Measurements from ENCODE around the gene RACGAP1. TPM values are rescaled to one million over a fixed set of nuclear protein-coding genes. Genes with fewer than 3 reads are reported as not detected.

Gene RACGAP1
- total RNA-seq, result 68.1 and 71.2 TPM in 2 replicates

DNA sequence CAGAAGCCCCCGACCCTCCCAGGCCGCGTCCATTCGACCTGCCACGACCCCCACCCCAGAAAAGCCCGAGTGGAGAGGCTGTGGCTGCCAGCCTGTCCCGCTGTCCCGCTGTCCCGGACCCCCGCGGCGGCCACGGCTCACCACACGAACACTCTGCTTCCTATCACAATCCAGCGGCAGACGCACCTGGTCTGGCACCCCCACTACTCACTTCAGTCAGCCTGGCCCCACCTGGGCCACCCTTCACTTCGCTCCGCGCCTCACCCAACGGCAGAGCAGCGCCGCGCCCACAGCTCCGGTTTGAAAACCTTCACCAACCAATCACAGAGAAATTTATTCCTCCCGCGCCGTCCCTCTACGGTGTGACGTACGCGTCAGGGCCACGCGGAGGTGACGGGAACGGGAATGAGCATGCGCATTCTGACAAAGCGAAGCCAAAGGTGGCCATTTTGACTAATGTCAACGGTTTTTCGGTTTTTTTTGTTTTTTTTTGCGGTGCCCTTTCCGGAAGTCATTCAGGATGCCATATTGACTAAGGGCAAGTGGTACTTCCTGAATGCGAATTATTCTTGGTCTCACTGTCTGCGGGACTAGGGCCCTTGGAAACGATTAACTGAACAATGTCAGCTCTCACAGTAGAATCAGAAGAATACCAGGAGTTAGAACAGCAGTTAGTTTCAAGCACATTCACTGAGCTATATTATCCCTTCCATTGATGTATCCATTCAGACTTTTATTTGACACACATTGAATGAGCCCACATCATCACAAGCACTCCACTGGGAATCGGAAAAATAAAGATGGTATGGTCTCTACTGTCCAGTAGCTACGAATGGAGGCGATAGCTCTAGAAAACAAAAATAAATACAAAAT lies at the start of gene RACGAP1:
RACGAP1 (minus strand) TSS at position 308 of the 873 bp plus-strand sequence. CDS start 8,779 bp downstream, outside the sequence.
- intact Hi-C loops (cut with micrococcal nuclease), result loop anchor here (1.0 to 10.0 kb wide), 10 partner anchors 14 to 461 kb away; partner anchors contain the start of genes BCDIN3D, CERS5, COX14 and LARP4
- peak within 1 kb of the TSS; percentile 99 for H3K27ac Mint-ChIP-seq
- peak; percentile 98 for DNase-seq (ENCODE audit: low spot score)
- H3K4me1 Mint-ChIP-seq (ENCODE audit: low read depth), result peaks cover 46% of the 10 kb centered on the region
- H3K36me3 Mint-ChIP-seq (ENCODE audit: low read depth), result peaks cover 20% of the 10 kb centered on the region
- H3K4me3 Mint-ChIP-seq, result peak within 1 kb of the TSS; percentile 98
- H3K27me3 Mint-ChIP-seq (ENCODE audit: insufficient read depth), result peaks cover 3% of the 10 kb centered on the region
- H3K9me3 Mint-ChIP-seq, result peaks cover 2% of the 10 kb centered on the region

DNA sequence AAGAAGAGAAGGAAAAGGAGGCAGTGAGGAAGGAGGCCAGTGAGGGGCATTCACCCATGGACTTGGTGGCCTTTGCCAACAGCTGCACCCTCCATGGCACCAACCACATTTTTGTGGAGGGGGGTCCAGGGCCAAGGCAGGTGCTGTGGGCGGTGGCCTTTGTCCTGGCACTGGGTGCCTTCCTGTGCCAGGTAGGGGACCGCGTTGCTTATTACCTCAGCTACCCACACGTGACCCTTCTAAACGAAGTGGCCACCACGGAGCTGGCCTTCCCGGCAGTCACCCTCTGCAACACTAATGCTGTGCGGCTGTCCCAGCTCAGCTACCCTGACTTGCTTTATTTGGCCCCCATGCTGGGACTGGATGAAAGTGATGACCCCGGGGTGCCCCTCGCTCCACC lies 48.4 kb upstream of the RACGAP1 start:
- no peak overlapping the region for H3K27ac Mint-ChIP-seq
- DNase-seq (ENCODE audit: low spot score), result no peak
- H3K36me3 Mint-ChIP-seq (ENCODE audit: low read depth), result no peaks in the 10 kb centered on the region
- no peaks in the 10 kb centered on the region for H3K9me3 Mint-ChIP-seq
- peaks cover 8% of the 10 kb centered on the region for H3K27me3 Mint-ChIP-seq (ENCODE audit: insufficient read depth)
- H3K4me3 Mint-ChIP-seq, result no peak overlapping the region
- H3K4me1 Mint-ChIP-seq (ENCODE audit: low read depth), result peaks cover 16% of the 10 kb centered on the region
- intact Hi-C loops (cut with micrococcal nuclease), result no loop called here

GRCh38 chr12:50073206-50073605 lies 47.9 kb upstream of the RACGAP1 start:
- no peak overlapping the region for H3K4me3 Mint-ChIP-seq
- H3K27me3 Mint-ChIP-seq (ENCODE audit: insufficient read depth), result peaks cover 8% of the 10 kb centered on the region
- no peak overlapping the region for H3K27ac Mint-ChIP-seq
- intact Hi-C loops (cut with micrococcal nuclease), result no loop called here
- H3K36me3 Mint-ChIP-seq (ENCODE audit: low read depth), result no peaks in the 10 kb centered on the region
- no peak for DNase-seq (ENCODE audit: low spot score)
- peaks cover 16% of the 10 kb centered on the region for H3K4me1 Mint-ChIP-seq (ENCODE audit: low read depth)
- H3K9me3 Mint-ChIP-seq, result no peaks in the 10 kb centered on the region

GRCh38 chr12:50072198-50072907 lies 47.1 kb upstream of the RACGAP1 start:
- Mint-ChIP-seq H3K27me3 (ENCODE audit: insufficient read depth) (peaks cover 8% of the 10 kb centered on the region), H3K4me1 (ENCODE audit: low read depth) (peaks cover 16% of the 10 kb centered on the region), H3K4me3 (no peak overlapping the region), H3K9me3 (no peaks in the 10 kb centered on the region), H3K36me3 (ENCODE audit: low read depth) (no peaks in the 10 kb centered on the region), H3K27ac (no peak overlapping the region)
- DNase-seq (ENCODE audit: low spot score), result no peak
- intact Hi-C loops (cut with micrococcal nuclease), result no loop called here

GRCh38 chr12:50070314-50071060 lies 45.2 kb upstream of the RACGAP1 start:
- Mint-ChIP-seq H3K4me3 (no peak overlapping the region), H3K4me1 (ENCODE audit: low read depth) (peaks cover 16% of the 10 kb centered on the region), H3K9me3 (no peaks in the 10 kb centered on the region)

DNA sequence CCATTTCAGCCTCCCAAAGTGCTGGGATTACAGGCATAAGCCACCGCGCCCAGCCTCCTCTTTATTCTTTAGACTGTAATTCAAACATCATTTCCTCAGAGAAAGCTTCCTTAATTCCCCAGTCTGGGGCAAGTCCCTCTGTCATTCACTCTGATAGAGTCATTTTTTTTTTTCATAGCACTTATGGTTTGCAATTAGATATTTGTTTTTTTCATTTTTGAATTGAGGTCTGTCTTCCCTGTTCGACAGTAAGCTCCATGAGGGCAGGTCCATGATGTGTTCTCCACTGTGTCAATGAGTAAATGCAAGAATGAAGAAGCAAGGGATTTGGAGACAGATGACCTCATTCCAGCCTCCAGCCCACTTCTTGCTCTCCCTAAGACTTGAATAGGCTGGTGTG lies 44.2 kb upstream of the RACGAP1 start:
- Mint-ChIP-seq H3K4me3 (no peak overlapping the region), H3K36me3 (ENCODE audit: low read depth) (no peaks in the 10 kb centered on the region), H3K9me3 (no peaks in the 10 kb centered on the region), H3K4me1 (ENCODE audit: low read depth) (peaks cover 11% of the 10 kb centered on the region), H3K27me3 (ENCODE audit: insufficient read depth) (peaks cover 4% of the 10 kb centered on the region), H3K27ac (no peak overlapping the region)
- no peak for DNase-seq (ENCODE audit: low spot score)
- intact Hi-C loops (cut with micrococcal nuclease), result no loop called here

More at GRCh38 chr12:50070314-50071060, 45.2 kb upstream of the RACGAP1 start:
- Mint-ChIP-seq H3K27me3 (ENCODE audit: insufficient read depth) (peaks cover 4% of the 10 kb centered on the region), H3K36me3 (ENCODE audit: low read depth) (no peaks in the 10 kb centered on the region), H3K27ac (no peak overlapping the region)
- intact Hi-C loops (cut with micrococcal nuclease), result loop anchor here (1.0 to 2.0 kb wide), 3 partner anchors 14 to 103 kb away; partner anchors contain the start of gene SMARCD1
- DNase-seq (ENCODE audit: low spot score), result peak; percentile 60

- H3K9me3 Mint-ChIP-seq, result no peaks in the 10 kb centered on the region
- peaks cover 11% of the 10 kb centered on the region for H3K4me1 Mint-ChIP-seq (ENCODE audit: low read depth)
- no peak overlapping the region for H3K4me3 Mint-ChIP-seq
- H3K27ac Mint-ChIP-seq, result no peak overlapping the region
- no peaks in the 10 kb centered on the region for H3K36me3 Mint-ChIP-seq (ENCODE audit: low read depth)
- peaks cover 4% of the 10 kb centered on the region for H3K27me3 Mint-ChIP-seq (ENCODE audit: insufficient read depth)
- DNase-seq (ENCODE audit: low spot score), result no peak
- intact Hi-C loops (cut with micrococcal nuclease), result no loop called here
These were observed 43.8 kb upstream of the RACGAP1 start for GRCh38 chr12:50069069-50069468.

- H3K4me1 Mint-ChIP-seq (ENCODE audit: low read depth), result peaks cover 11% of the 10 kb centered on the region
- H3K27ac Mint-ChIP-seq, result no peak overlapping the region
- peaks cover 1% of the 10 kb centered on the region for H3K36me3 Mint-ChIP-seq (ENCODE audit: low read depth)
- no peaks in the 10 kb centered on the region for H3K9me3 Mint-ChIP-seq
- no peak overlapping the region for H3K4me3 Mint-ChIP-seq
- intact Hi-C loops (cut with micrococcal nuclease), result no loop called here
- no peak for DNase-seq (ENCODE audit: low spot score)
- peaks cover 6% of the 10 kb centered on the region for H3K27me3 Mint-ChIP-seq (ENCODE audit: insufficient read depth)
These were observed 41.1 kb upstream of the RACGAP1 start for GRCh38 chr12:50066402-50066801.

GRCh38 chr12:50065726-50066310 lies 40.5 kb upstream of the RACGAP1 start:
- Mint-ChIP-seq H3K4me1 (ENCODE audit: low read depth) (peaks cover 14% of the 10 kb centered on the region), H3K9me3 (no peaks in the 10 kb centered on the region), H3K27ac (no peak overlapping the region), H3K36me3 (ENCODE audit: low read depth) (peaks cover 1% of the 10 kb centered on the region), H3K27me3 (ENCODE audit: insufficient read depth) (peaks cover 6% of the 10 kb centered on the region), H3K4me3 (no peak overlapping the region)
- no peak for DNase-seq (ENCODE audit: low spot score)
- intact Hi-C loops (cut with micrococcal nuclease), result no loop called here

GRCh38 chr12:50062728-50063460 lies 37.6 kb upstream of the RACGAP1 start:
- Mint-ChIP-seq H3K27me3 (ENCODE audit: insufficient read depth) (peaks cover 13% of the 10 kb centered on the region), H3K4me3 (no peak overlapping the region), H3K4me1 (ENCODE audit: low read depth) (peaks cover 22% of the 10 kb centered on the region), H3K9me3 (no peaks in the 10 kb centered on the region), H3K27ac (no peak overlapping the region), H3K36me3 (ENCODE audit: low read depth) (peaks cover 1% of the 10 kb centered on the region)
- no peak for DNase-seq (ENCODE audit: low spot score)
- intact Hi-C loops (cut with micrococcal nuclease), result no loop called here

DNA sequence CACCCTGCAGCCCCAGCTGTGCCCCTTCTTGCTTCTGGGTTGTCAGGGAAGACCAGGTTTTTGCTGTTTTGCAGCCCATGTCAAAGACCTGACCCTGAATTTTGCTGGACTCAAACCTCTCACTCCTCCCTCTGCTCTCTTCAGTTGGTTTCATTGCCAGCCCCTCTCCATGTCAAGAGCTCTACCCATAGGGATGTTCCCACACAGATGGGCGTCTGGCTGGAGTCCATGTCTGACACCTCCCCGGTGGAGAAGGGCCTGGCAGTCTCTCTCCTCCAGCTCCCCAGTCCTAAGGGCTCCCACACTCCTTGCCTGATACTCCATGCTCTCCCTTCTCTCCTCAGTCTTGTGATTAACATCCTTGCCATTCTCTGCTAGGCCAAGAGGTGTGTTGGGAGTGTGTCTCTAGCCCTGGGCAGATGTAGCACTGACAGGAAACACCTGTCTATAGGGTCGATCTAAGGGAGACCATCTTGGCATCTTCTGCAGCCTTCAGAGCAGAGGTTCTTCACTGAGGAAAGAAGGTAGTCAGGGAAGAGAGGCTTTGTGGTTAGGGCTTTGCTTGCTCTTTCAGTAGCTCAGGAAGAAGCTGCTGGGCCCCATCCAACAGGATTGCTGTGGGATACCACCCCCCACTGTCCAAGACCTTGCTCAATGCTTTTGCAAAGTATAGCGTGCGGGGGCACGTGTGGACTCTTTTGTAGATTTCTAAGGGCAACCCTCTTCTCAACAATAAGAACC lies 36.8 kb upstream of the RACGAP1 start:
- H3K27ac Mint-ChIP-seq, result no peak overlapping the region

More for the DNA sequence above, 36.8 kb upstream of the RACGAP1 start:
- Mint-ChIP-seq H3K9me3 (no peaks in the 10 kb centered on the region), H3K27me3 (ENCODE audit: insufficient read depth) (peaks cover 15% of the 10 kb centered on the region), H3K4me1 (ENCODE audit: low read depth) (peaks cover 24% of the 10 kb centered on the region), H3K4me3 (no peak overlapping the region), H3K36me3 (ENCODE audit: low read depth) (peaks cover 1% of the 10 kb centered on the region)
- intact Hi-C loops (cut with micrococcal nuclease), result no loop called here
- no peak for DNase-seq (ENCODE audit: low spot score)
